H1 (cell line): ENCODE data around the gene SPIB. TPM values are rescaled to one million over a fixed set of nuclear protein-coding genes. Genes with fewer than 3 reads are reported as not detected.

ENCODE experiments used
- CTCF ChIA-PET: fragments of 300-600 bp; sonication (Branson Sonifier 250); formaldehyde crosslinking; loops from one replicate; lab custom pipeline; 2021; ENCODE audit not compliant: partially characterized antibody; lab: Charles Lee
- POLR2A ChIA-PET: fragments of 300-600 bp; sonication (Branson Sonifier 250); formaldehyde crosslinking; loops from one replicate; lab custom pipeline; 2021; ENCODE audit warnings: inconsistent platforms; ENCODE audit not compliant: partially characterized antibody; lab: Charles Lee
- DNase-seq, 2 experiments: peaks; one replicate each; pipeline versions ENCODE4 v3.0.0 to v3.0.0-alpha.2; 2010 to 2022; ENCODE audit warnings: low spot score in 2 of 2, low read depth in 1 of 2, mixed read lengths in 1 of 2
- FAIRE-seq: peaks from 2 replicates; lab custom pipeline; 2011; peaks lifted over from hg19 to GRCh38; lab: Jason Lieb, UNC
- H2AFZ ChIP-seq: 2 replicates; pipeline ENCODE4 v1.8.1; 2012; ENCODE audit warnings: low read length, inconsistent platforms
- H2AK5ac ChIP-seq: 2 replicates; pipeline ENCODE4 v1.6.1; 2013; ENCODE audit warnings: low read depth, low read length
- H2BK120ac ChIP-seq: replicated peaks from 2 replicates; pipeline ENCODE3; 2013; ENCODE audit warnings: low read depth, low read length, inconsistent platforms
- H2BK12ac ChIP-seq: 2 replicates; pipeline ENCODE4 v1.6.1; 2013; ENCODE audit warnings: low read depth, low read length
- H2BK15ac ChIP-seq: 2 replicates; pipeline ENCODE4 v1.6.1; 2013; ENCODE audit warnings: low read length
- H2BK20ac ChIP-seq: 2 replicates; pipeline ENCODE4 v1.6.1; 2013; ENCODE audit warnings: low read length
- H2BK5ac ChIP-seq: 2 replicates; pipeline ENCODE4 v1.6.1; 2013; ENCODE audit warnings: low read depth, low read length
- H3K14ac ChIP-seq: 2 replicates; pipeline ENCODE4 v1.6.1; 2013; ENCODE audit warnings: inconsistent platforms; ENCODE audit not compliant: insufficient read length
- H3K18ac ChIP-seq: 2 replicates; pipeline ENCODE4 v1.6.1; 2013; ENCODE audit warnings: low read length; ENCODE audit errors: extremely low read depth
- H3K23ac ChIP-seq: 2 replicates; pipeline ENCODE4 v1.6.1; 2013; ENCODE audit warnings: inconsistent platforms; ENCODE audit not compliant: insufficient read length
- H3K23me2 ChIP-seq: 2 replicates; pipeline ENCODE4 v1.6.1; 2013; ENCODE audit warnings: low read depth, low read length
- H3K27ac ChIP-seq: 2 replicates; pipeline ENCODE4 v1.6.1; 2011; ENCODE audit warnings: low read depth, low read length, inconsistent platforms
- H3K27me3 ChIP-seq, 4 experiments: replicated peaks in 1 of 4; 1 replicate in 1 of 4; 2 replicates in 3 of 4; pipeline versions ENCODE4 v1.6.1 to v1.8.1; 2011 to 2013; ENCODE audit warnings: low read length in 3 of 4, mild to moderate bottlenecking in 3 of 4, inconsistent platforms in 2 of 4, mixed read lengths in 2 of 4, moderate library complexity in 1 of 4; ENCODE audit not compliant: control insufficient read depth in 3 of 4, insufficient read depth in 3 of 4; ENCODE audit errors: extremely low read depth in 1 of 4
- H3K36me3 ChIP-seq, 4 experiments: 2 replicates each; pipeline versions ENCODE4 v1.6.1 to v1.8.1; 2011 to 2013; ENCODE audit warnings: mild to moderate bottlenecking in 4 of 4, low read length in 3 of 4, moderate library complexity in 2 of 4, control low read depth in 1 of 4, inconsistent platforms in 1 of 4; ENCODE audit not compliant: insufficient read depth in 4 of 4, control insufficient read depth in 2 of 4
- H3K4ac ChIP-seq: replicated peaks from 2 replicates; pipeline ENCODE3; 2013; ENCODE audit warnings: low read length, low read depth, mixed read lengths, inconsistent platforms; ENCODE audit not compliant: insufficient read length
- H3K4me1 ChIP-seq, 4 experiments: replicated peaks in 1 of 4; 1 replicate in 1 of 4; 2 replicates in 3 of 4; pipeline versions ENCODE4 v1.6.1 to v1.8.1; 2011 to 2013; ENCODE audit warnings: low read length in 3 of 4, inconsistent platforms in 2 of 4, mixed read lengths in 1 of 4; ENCODE audit not compliant: insufficient read depth in 4 of 4, control insufficient read depth in 3 of 4
- H3K4me2 ChIP-seq, 2 experiments: 2 replicates each; pipeline versions ENCODE4 v1.6.1 to v1.8.1; 2011 to 2013; ENCODE audit warnings: low read depth in 2 of 2, low read length in 2 of 2, control low read depth in 1 of 2, inconsistent platforms in 1 of 2, mild to moderate bottlenecking in 1 of 2; ENCODE audit not compliant: insufficient read depth in 1 of 2
- H3K4me3 ChIP-seq, 4 experiments: fragments of 200-600, 300-600 bp in 1 of 4; sonication (generic), shearing (Covaris generic), sonication (Bioruptor Twin) in 1 of 4; 2 replicates each; pipeline versions ENCODE4 v1.5.1 to v1.8.1; 2011 to 2016; ENCODE audit warnings: low read length in 4 of 4, low read depth in 3 of 4, control low read depth in 2 of 4, inconsistent platforms in 2 of 4, mild to moderate bottlenecking in 2 of 4, mixed read lengths in 1 of 4, moderate library complexity in 1 of 4; ENCODE audit not compliant: insufficient read depth in 2 of 4; ENCODE audit errors: extremely low read depth in 1 of 4
- H3K56ac ChIP-seq: replicated peaks from 2 replicates; pipeline ENCODE3; 2013; ENCODE audit warnings: low read depth, mild to moderate bottlenecking, mixed read lengths, low read length, inconsistent platforms; ENCODE audit not compliant: insufficient read length
- H3K79me1 ChIP-seq: 2 replicates; pipeline ENCODE4 v1.6.1; 2013; ENCODE audit warnings: low read depth, low read length, control low read depth
- H3K79me2 ChIP-seq, 2 experiments: 2 replicates each; pipeline versions ENCODE4 v1.6.1 to v1.8.1; 2012 to 2013; ENCODE audit warnings: low read length in 2 of 2, mild to moderate bottlenecking in 2 of 2, inconsistent platforms in 1 of 2; ENCODE audit not compliant: insufficient read depth in 2 of 2, control insufficient read depth in 1 of 2
- H3K9ac ChIP-seq, 4 experiments: replicated peaks in 1 of 4; 1 replicate in 1 of 4; 2 replicates in 3 of 4; pipeline versions ENCODE4 v1.6.1 to v1.8.1; 2011 to 2013; ENCODE audit warnings: low read depth in 3 of 4, low read length in 3 of 4, control low read depth in 2 of 4, mild to moderate bottlenecking in 2 of 4, moderate library complexity in 2 of 4, inconsistent platforms in 1 of 4; ENCODE audit errors: extremely low read depth in 1 of 4
- H3K9me3 ChIP-seq, 2 experiments: 2 replicates each; pipeline versions ENCODE4 v1.6.1 to v1.8.1; 2012 to 2013; ENCODE audit warnings: mild to moderate bottlenecking in 2 of 2, moderate library complexity in 2 of 2, control low read depth in 1 of 2, inconsistent platforms in 1 of 2, low read depth in 1 of 2, low read length in 1 of 2, mixed read lengths in 1 of 2; ENCODE audit not compliant: insufficient read depth in 2 of 2
- H4K20me1 ChIP-seq, 2 experiments: replicated peaks in 1 of 2; 2 replicates each; pipeline versions ENCODE3 to v1.8.1; 2011 to 2013; ENCODE audit warnings: inconsistent platforms in 2 of 2, low read length in 2 of 2, mild to moderate bottlenecking in 1 of 2; ENCODE audit not compliant: insufficient read depth in 2 of 2, control insufficient read depth in 1 of 2
- H4K5ac ChIP-seq: 2 replicates; pipeline ENCODE4 v1.6.1; 2013; ENCODE audit warnings: low read length, low read depth, mixed read lengths, inconsistent platforms; ENCODE audit not compliant: insufficient read length
- H4K8ac ChIP-seq: 2 replicates; pipeline ENCODE4 v1.8.0; 2013; ENCODE audit warnings: mild to moderate bottlenecking, moderate library complexity, low read length, inconsistent platforms; ENCODE audit not compliant: insufficient read depth; ENCODE audit errors: extremely low read depth
- H4K91ac ChIP-seq: replicated peaks from 2 replicates; pipeline ENCODE3; 2013; ENCODE audit warnings: low read length, mixed read lengths, inconsistent platforms; ENCODE audit not compliant: insufficient read length
- GTF2F1 ChIP-seq: IDR thresholded peaks from 2 replicates; pipeline ENCODE4 v1.6.1; 2012; ENCODE audit warnings: low read depth, low read length, improper control_type of control experiment, borderline replicate concordance
- SAP30 ChIP-seq: fragments of 300-600 bp; sonication (generic); IDR thresholded peaks from 2 replicates; pipeline ENCODE4 v1.7.1; 2012; ENCODE audit warnings: low read length, moderate library complexity, mild to moderate bottlenecking, inconsistent platforms; ENCODE audit not compliant: insufficient read depth, insufficient replicate concordance
- SP4 ChIP-seq: IDR thresholded peaks from 2 replicates; pipeline ENCODE4 v1.6.1; 2012; ENCODE audit warnings: low read length, inconsistent platforms
- WGBS, 2 experiments: shearing (Covaris generic) in 1 of 2; methylation state at CpG; one replicate each; pipeline versions ENCODE4 v1.1.6 to v1.1.7; 2013 to 2015; ENCODE audit warnings: low lambda C conversion rate in 2 of 2, mixed read lengths in 2 of 2, inconsistent platforms in 1 of 2, low coverage in 1 of 2, missing lambda C conversion rate in 1 of 2; ENCODE audit not compliant: insufficient replicate concordance in 2 of 2, insufficient coverage in 1 of 2, insufficient read length in 1 of 2; ENCODE audit errors: extremely low coverage in 1 of 2, missing lambda C conversion rate in 1 of 2; 5-methylcytosine and 5-hydroxymethylcytosine counted together
- polyA plus RNA-seq, 7 experiments: library from polyadenylated mRNA; depleted of rRNA in 3 of 7; stranded (reverse) in 5 of 7; unstranded in 2 of 7; fragments of >200 nt in 5 of 7; fragments of 200-250 nt in 2 of 7; gene quantifications; 1 replicate in 5 of 7; 2 replicates in 1 of 7; 4 replicates in 1 of 7; pipeline versions ENCODE4 v1.2.1 to v1.2.3, GENCODE V29; 2011 to 2013; ENCODE audit warnings: missing spikeins in 2 of 7, mixed read lengths in 2 of 7
- total RNA-seq: library from RNA; stranded (reverse); fragmentation: NEBNext Ultra II Directional; extraction: Animal tissue kit (Norgen Biotek cat#: 25700); gene quantifications from 2 replicates; pipeline ENCODE4 v1.2.1, GENCODE V29; 2021

Gene SPIB
- total and polyA plus RNA-seq, 2 of the 8 experiments (the other 6 are each of a cell fraction or from before 2014, with no cell fraction given): 11.1 to 17.4 TPM

GRCh38 chr19:50381881-50382729 is 36.6 kb upstream of the SPIB start:
- CTCF ChIA-PET: interaction anchor here (1.0 kb wide), 1 partner anchor 13 kb away, joined by 3 read pairs; no protein-coding TSS in a partner anchor
- WGBS, 2 experiments: 92% methylated on average over 40 of the region's 58 CpGs; no CpG with 5 or more reads in 1 of the 2 experiments
- no peak for FAIRE-seq
- TF ChIP-seq GTF2F1 (no peak), SAP30 (no peak), SP4 (no peak)

More at GRCh38 chr19:50381881-50382729, 36.6 kb upstream of the SPIB start:
- H3K79me1 ChIP-seq: peaks cover 7% of the 10 kb centered on the region
- H3K36me3 ChIP-seq: peaks cover 15 to 43% (median 35%) of the 10 kb centered on the region in 4 experiments
- H3K18ac ChIP-seq: no peak overlapping the region
- POLR2A ChIA-PET: interaction anchor here (1.0 kb wide), 1 partner anchor 35 kb away, joined by 4 read pairs; no protein-coding TSS in a partner anchor
- H2BK12ac ChIP-seq: no peak overlapping the region
- no peak overlapping the region for H2AK5ac ChIP-seq
- no peak overlapping the region for H3K14ac ChIP-seq
- no peak overlapping the region for H2BK20ac ChIP-seq
- no peaks in the 10 kb centered on the region for H3K27me3 ChIP-seq
- H3K23me2 ChIP-seq: peaks cover 9% of the 10 kb centered on the region; the same call in 1 of the 2 replicates
- H3K56ac ChIP-seq: no peak overlapping the region
- no peak overlapping the region for H3K27ac ChIP-seq
- H2BK5ac ChIP-seq: no peak overlapping the region
- H2AFZ ChIP-seq: no peak overlapping the region
- H4K5ac ChIP-seq: no peak overlapping the region
- H4K91ac ChIP-seq: no peak overlapping the region
- no peak overlapping the region for H3K9ac ChIP-seq
- H3K4ac ChIP-seq: no peak overlapping the region
- no peak for DNase-seq
- peaks cover 12 to 24% of the 10 kb centered on the region in 2 experiments; a peak in 3 of 4 replicates for H3K79me2 ChIP-seq
- H3K4me3 ChIP-seq: no peak overlapping the region
- peaks cover 9 to 20% of the 10 kb centered on the region in 2 experiments for H4K20me1 ChIP-seq
- H4K8ac ChIP-seq: no peak overlapping the region
- H2BK120ac ChIP-seq: no peak overlapping the region
- H3K9me3 ChIP-seq: no peaks in the 10 kb centered on the region
- H2BK15ac ChIP-seq: no peak overlapping the region
- peaks cover 0 to 4% (median 3%) of the 10 kb centered on the region in 4 experiments; a peak in 5 of 7 replicates for H3K4me1 ChIP-seq
- no peak overlapping the region for H3K4me2 ChIP-seq
- no peak overlapping the region for H3K23ac ChIP-seq
